ENCODE measurements around the gene DTD1. TPM values are rescaled to one million over a fixed set of nuclear protein-coding genes. Genes with fewer than 3 reads are reported as not detected.

Gene DTD1
- total RNA-seq, 4 donors from 2014 or later = 31.0 to 49.8 (median 39.7) TPM

DNA sequence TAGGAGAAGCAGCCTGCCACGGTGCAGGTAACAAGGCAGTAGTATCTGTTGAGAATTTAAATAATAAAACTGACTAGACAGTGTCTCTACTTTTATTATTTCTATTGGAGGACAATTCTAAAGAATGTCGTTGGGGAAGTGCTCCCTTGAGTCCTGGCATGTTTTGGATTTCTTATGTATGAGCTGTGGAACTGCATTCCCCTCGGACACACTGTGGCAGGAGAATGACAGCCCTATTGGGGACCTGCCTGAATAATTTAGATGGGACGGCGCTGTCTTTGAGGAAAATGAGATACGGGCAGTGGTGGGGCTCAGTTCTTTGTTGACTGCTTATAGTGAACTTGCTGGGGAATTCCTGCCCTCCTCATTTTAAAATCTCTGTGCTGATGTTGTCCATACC is 223.3 kb downstream of the DTD1 start:
- no peak for DNase-seq (ENCODE audit: low spot score in 2 of 2)
- WGBS, 2 donors = 83% methylated on average over 6 of the region's 6 CpGs
- Histone ChIP-seq H3K36me3 (no peaks in the 10 kb centered on the region), H3K4me3 (no peak overlapping the region), H3K27ac (no peak overlapping the region), H3K4me1 (no peaks in the 10 kb centered on the region), H3K9me3 (no peaks in the 10 kb centered on the region), H3K27me3 (no peaks in the 10 kb centered on the region)
- TF ChIP-seq EP300 (IDR thresholded peaks at IDR 0.05) (no peak), POLR2A (IDR thresholded peaks at IDR 0.05) (no peak)
- TF ChIP-seq, protein P1, sequence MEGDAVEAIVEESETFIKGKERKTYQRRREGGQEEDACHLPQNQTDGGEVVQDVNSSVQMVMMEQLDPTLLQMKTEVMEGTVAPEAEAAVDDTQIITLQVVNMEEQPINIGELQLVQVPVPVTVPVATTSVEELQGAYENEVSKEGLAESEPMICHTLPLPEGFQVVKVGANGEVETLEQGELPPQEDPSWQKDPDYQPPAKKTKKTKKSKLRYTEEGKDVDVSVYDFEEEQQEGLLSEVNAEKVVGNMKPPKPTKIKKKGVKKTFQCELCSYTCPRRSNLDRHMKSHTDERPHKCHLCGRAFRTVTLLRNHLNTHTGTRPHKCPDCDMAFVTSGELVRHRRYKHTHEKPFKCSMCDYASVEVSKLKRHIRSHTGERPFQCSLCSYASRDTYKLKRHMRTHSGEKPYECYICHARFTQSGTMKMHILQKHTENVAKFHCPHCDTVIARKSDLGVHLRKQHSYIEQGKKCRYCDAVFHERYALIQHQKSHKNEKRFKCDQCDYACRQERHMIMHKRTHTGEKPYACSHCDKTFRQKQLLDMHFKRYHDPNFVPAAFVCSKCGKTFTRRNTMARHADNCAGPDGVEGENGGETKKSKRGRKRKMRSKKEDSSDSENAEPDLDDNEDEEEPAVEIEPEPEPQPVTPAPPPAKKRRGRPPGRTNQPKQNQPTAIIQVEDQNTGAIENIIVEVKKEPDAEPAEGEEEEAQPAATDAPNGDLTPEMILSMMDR (IDR thresholded peaks at IDR 0.05) = no peak

DNA sequence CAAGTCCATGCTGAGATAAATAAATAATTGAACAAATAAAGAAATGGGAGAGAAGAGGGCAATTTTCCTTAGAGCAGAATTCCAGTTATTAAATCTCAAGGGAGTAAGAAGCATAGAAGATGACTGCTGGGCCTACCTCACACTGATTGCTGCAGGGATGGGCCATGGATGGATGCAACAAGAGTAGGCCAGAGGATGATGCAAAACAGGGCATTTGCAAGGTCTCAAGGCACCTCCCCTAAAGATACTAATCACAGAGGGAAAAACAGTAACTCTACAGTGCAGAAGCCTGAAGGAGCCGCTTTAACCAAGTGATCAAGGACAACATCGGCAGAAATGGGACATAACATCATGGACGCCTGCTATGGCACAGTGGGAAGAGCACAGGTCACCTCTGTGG is 224.1 kb downstream of the DTD1 start:
- no peaks in the 10 kb centered on the region for H3K4me1 ChIP-seq
- no peak for DNase-seq (ENCODE audit: low spot score in 2 of 2)
- H3K27ac ChIP-seq = no peak overlapping the region
- no peaks in the 10 kb centered on the region for H3K36me3 ChIP-seq
- H3K9me3 ChIP-seq = no peaks in the 10 kb centered on the region
- no peaks in the 10 kb centered on the region for H3K27me3 ChIP-seq
- 86 to 95% methylated on average over 3 of the region's 3 CpGs for WGBS, 2 donors
- TF ChIP-seq POLR2A (IDR thresholded peaks at IDR 0.05) = no peak
- TF ChIP-seq EP300 (IDR thresholded peaks at IDR 0.05) = no peak
- TF ChIP-seq, protein P1 (IDR thresholded peaks at IDR 0.05) = no peak
- no peak overlapping the region for H3K4me3 ChIP-seq

DNA sequence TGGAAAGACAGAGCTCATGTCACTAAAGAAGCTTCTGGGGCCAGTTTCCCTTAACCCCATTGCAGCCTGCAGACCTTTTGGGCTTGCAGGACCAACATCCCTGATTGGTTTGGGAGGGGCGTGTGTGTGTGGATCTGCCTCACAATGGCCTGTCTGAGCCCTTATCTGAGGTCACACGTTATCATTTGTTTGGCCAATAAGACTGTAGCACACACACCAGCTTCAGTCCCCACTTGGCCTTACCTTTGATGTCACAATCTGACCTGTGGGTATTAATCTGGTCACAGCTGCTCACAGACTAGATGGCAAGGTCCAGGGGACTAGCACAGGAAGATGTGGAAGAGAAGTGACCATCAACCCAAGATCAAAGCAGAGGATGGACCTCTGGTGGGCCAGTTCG is 225.6 kb downstream of the DTD1 start, which contains the start of gene SCP2D1:
SCP2D1 (plus strand) TSS at position 301 of the 400 bp plus-strand sequence; CDS start at position 334, 33 bp downstream.
- H3K27ac ChIP-seq = no peak within 1 kb of the TSS
- H3K4me3 ChIP-seq = no peak within 1 kb of the TSS
- no peak for DNase-seq (ENCODE audit: low spot score in 2 of 2)
- no peaks in the 10 kb centered on the region for H3K36me3 ChIP-seq
- WGBS, 2 donors = 66 to 69% methylated on average over 3 of the region's 3 CpGs
- TF ChIP-seq EP300 (IDR thresholded peaks at IDR 0.05) = no peak
- no peaks in the 10 kb centered on the region for H3K9me3 ChIP-seq
- no peaks in the 10 kb centered on the region for H3K27me3 ChIP-seq
- no peaks in the 10 kb centered on the region for H3K4me1 ChIP-seq

DNA sequence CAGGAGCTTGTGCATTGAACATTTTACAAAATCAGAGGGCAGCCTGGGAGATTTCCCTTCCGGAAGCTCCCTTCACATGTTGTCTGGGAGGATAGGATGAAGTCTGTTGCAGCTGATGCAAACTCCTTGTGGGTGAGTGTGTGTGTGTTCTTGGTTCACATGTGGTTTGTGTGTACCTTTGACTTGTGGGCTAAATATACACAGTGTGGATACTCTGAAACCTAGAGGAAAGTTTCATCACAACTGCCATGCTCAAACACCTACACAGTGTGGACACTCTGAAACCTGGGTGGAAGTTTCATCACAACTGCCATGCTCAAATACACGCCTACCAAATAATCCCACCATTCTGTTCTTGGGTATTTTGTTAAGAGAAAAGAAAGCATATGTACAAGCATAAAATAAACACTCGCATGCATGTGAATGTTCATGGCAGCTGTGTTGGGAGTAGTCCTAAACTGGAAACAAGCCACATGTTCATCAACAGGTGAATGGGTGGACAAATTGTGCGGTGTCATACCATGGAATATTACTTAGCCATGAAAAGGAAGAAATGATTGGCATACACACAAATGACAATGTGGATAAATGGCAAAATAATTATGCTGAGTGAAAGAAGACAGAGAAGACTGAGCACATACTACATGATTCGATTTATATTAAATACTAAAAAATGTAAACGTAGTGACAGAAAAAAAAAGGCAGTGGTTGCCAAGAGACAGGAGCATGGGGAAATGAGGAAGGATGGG is 227.5 kb downstream of the DTD1 start:
- WGBS, 2 donors = 89 to 94% methylated on average over 6 of the region's 6 CpGs
- Histone ChIP-seq H3K27me3 (no peaks in the 10 kb centered on the region), H3K36me3 (no peaks in the 10 kb centered on the region), H3K9me3 (peaks cover 0 to 10% (median 0%) of the 10 kb centered on the region in 4 donors), H3K27ac (no peak overlapping the region), H3K4me3 (no peak overlapping the region), H3K4me1 (no peaks in the 10 kb centered on the region)
- TF ChIP-seq POLR2A (IDR thresholded peaks at IDR 0.05) (no peak), EP300 (IDR thresholded peaks at IDR 0.05) (no peak)
- TF ChIP-seq, protein P1 (IDR thresholded peaks at IDR 0.05) = no peak
- no peak for DNase-seq (ENCODE audit: low spot score in 2 of 2)

Small RNAs within 50 kb of the gene (small RNA-seq; reads per million reads assigned to genes)
- gene RN7SL638P (not detected), gene RNU6ATAC34P (not detected)

Other genes with a start within 250 kb of the DTD1 start
- 1 to 10 TPM; 1.6 to 4.2 (median 2.8) TPM for gene DZANK1, start 121.0 kb upstream of the DTD1 start, total RNA-seq
- 10 to 100 TPM in 1 of 4 donors, 1 to 10 TPM in 3; 4.5 to 10.1 (median 7.7) TPM for gene POLR3F, start 120.7 kb upstream of the DTD1 start, total RNA-seq
- gene RBBP9, start 90.8 kb upstream of the DTD1 start, total RNA-seq = 10 to 100 TPM in 3 of 4 donors, 1 to 10 TPM in 1; 7.6 to 17.0 (median 12.2) TPM
- gene SEC23B, start 80.1 kb upstream of the DTD1 start, total RNA-seq = 10 to 100 TPM; 21.4 to 48.1 (median 30.5) TPM
- gene SMIM26, start 20.6 kb upstream of the DTD1 start, total RNA-seq = 100 to 1,000 TPM in 1 of 4 donors, 10 to 100 TPM in 3; 93.9 to 139 (median 98.2) TPM
- gene SCP2D1, start 225.7 kb downstream of the DTD1 start, total RNA-seq = not detected